ENCODE data around the gene SURF2.

- TF ChIP-seq CTCF (conservative IDR thresholded peaks at IDR 0.05) (no peak), ZFX (IDR thresholded peaks at IDR 0.05) (no peak)
Observed at GRCh38 chr9:133323991-133324703, 32.2 kb upstream of the SURF2 start.
